Suprapubic skin (tissue), 3 donors: ENCODE data around the gene ZBTB22.

Source experiments
- CTCF ChIP-seq, 2 donors: fragments of 200-600 bp in 1 of 2; fragments of 450-650 bp in 1 of 2; sonication (generic) in 1 of 2; IDR thresholded peaks; one replicate each; pipeline ENCODE4 v1.5.1; 2016 to 2019; ENCODE audit warnings: antibody characterized with exemption in 2 of 2, mild to moderate bottlenecking in 1 of 2, moderate library complexity in 1 of 2
- POLR2A ChIP-seq, 2 donors: fragments of 450-650 bp; IDR thresholded peaks; one replicate each; pipeline ENCODE4 v1.6.1; 2017; ENCODE audit warnings: antibody characterized with exemption in 2 of 2, mild to moderate bottlenecking in 2 of 2, moderate library complexity in 2 of 2

- TF ChIP-seq CTCF (IDR thresholded peaks at IDR 0.05) (no peak), POLR2A (IDR thresholded peaks at IDR 0.05) (no peak)
Measured at GRCh38 chr6:33296797-33297405, 20.6 kb downstream of the ZBTB22 start.
